Lower leg skin (tissue), 3 donors: Measurements from ENCODE around the gene TMEM165.

Experiments used
- CTCF ChIP-seq, 3 donors: fragments of 450-650 bp; IDR thresholded peaks; one replicate each; pipeline ENCODE4 v1.5.1; 2016; ENCODE audit warnings: antibody characterized with exemption in 3 of 3, mild to moderate bottlenecking in 3 of 3, moderate library complexity in 2 of 3
- POLR2A ChIP-seq, 2 donors: fragments of 450-650 bp; IDR thresholded peaks; one replicate each; pipeline ENCODE4 v1.6.1; 2016 to 2017; ENCODE audit warnings: antibody characterized with exemption in 2 of 2, mild to moderate bottlenecking in 1 of 2, moderate library complexity in 1 of 2

- TF ChIP-seq CTCF (IDR thresholded peaks at IDR 0.05) = no peak
- TF ChIP-seq POLR2A (IDR thresholded peaks at IDR 0.05) = no peak
These were observed 48.9 kb upstream of the TMEM165 start for GRCh38 chr4:55346851-55347255.
